ENCODE data around the gene IFNA1. TPM values are rescaled to one million over a fixed set of nuclear protein-coding genes. Genes with fewer than 3 reads are reported as not detected.
"Not testable (repeated sequence)": the region's sequence is repeated elsewhere in the genome, so short reads cannot be mapped to it uniquely, and the experiment has no call there.

The IFNA1 gene
- total RNA-seq, 1 donor from 2014 or later: not detected

DNA sequence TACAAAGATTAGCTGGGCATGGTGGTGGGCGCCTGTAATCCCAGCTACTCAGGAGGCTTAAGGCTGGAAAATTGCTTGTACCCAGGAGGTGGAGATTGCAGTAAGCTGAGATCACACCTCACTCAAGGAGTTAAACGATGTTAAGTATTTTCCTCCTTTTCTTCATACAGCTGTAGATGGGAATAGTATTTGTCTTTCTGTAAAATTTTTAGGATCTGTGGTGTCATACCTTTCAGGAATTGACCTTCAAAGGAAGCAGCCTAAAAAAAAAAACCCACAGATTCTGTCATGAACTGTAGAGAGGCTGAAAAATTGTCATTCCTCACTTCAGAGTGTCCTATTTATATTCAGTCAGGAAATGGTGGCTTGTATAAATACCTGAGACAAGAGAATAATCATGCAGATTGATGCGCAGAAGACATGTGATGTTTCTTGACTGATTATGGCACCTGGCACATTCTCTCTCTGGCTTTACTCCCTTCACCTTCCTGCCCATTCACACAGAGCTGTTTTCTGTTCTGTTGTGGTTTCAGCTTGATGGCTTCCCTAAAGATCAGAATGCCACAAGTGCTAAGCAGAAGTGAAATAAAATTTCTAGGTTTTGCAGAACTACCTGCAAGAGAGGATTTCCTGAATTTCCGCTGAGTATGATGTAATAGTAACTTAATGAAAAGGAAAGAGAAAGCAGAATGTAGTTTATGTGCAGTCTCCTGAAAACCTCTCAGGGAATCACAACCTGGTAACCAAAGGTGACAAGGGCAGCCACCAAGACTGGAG is 3.8 kb downstream of the IFNA1 start:
- no peak for DNase-seq (ENCODE audit: low spot score)

DNA sequence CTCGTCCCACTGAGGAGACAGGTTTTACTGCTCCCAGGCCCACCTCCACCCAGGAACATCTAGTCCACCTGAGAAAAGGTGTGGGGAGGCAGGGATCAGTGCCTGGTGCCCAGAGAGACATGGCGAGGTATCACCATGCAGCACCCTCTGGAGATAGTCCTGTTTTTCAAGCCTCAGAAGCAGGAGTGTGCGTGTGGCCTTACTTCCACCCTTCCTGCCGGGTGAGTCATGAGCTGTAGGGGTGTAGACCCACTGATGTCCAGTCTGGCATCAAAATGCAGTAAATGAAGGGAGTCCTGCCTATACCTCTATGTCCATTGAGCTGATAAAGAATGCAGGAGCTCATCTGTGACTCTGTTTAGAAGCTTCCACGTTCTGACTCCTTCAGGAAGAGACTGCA is 9.1 kb downstream of the IFNA1 start:
- DNase-seq (ENCODE audit: low spot score): not testable (repeated sequence)

DNA sequence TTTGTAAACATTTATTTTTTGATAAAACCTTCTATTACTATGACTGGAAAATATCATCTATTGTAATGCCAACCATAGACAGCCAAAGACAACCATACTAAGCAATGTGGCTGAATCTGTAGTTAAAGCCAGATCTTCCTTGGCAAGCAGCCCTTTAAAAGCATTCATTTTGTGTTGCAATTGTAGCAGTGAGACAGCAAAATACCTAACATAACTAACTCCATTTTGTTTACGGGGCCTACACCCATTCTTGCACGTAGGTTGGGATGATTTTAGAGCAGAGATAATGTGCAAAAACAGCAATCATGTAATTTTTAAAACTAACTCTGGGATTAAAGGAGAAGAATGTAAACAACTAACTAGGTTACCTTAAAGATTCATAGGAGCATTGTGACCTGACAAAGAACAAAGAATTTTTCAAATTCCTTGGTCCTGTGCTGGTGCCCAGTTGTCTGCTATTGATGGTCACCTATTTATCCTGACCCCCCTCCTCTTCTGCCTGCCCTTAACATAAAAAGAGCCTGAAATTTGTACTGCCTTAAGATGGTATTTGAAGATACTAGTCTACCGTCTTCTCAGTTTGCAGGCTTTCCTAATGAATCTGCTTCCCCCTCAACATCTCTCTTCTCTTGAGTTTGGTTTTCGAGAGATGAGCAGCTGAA is 10.6 kb downstream of the IFNA1 start:
- no peak for DNase-seq (ENCODE audit: low spot score)

DNA sequence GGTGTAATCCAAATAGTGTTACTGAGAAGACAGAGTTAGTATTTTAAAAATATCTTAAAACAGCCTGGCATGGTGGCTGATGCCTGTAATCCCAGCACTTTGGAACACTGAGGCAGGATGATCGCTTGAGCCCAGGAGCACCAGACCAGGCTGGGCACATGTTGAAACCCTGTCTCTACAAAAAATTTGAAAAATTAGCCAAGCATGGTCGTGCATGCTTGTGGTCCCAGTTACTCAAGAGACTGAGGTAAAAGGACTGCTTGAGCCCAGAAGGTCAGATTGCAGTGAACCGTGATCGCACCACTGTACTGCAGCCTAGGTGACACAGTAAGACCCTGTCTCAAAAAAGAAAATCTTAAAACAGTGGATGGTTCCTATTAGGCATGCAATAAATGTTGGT is 12.4 kb downstream of the IFNA1 start:
- DNase-seq (ENCODE audit: low spot score): no peak

DNA sequence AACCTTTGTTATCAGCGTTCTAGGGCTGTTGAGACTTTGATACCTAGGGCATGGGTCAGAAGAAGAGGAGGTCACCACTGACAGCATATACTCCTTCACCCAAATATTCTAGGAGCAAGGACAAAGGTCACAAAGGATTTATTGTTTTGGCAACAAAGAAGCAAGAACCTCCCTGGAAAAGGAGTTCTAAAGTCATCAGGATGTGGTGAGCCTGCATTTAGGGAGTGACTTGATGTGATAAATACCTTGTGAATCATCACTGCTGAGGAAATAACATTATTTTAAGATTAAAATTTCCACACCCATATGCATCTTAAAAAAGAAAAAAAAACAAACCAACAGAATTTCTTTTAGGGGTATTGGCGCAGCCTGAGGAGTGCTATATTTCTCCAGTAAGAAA is 13.9 kb downstream of the IFNA1 start:
- no peak for DNase-seq (ENCODE audit: low spot score)

DNA sequence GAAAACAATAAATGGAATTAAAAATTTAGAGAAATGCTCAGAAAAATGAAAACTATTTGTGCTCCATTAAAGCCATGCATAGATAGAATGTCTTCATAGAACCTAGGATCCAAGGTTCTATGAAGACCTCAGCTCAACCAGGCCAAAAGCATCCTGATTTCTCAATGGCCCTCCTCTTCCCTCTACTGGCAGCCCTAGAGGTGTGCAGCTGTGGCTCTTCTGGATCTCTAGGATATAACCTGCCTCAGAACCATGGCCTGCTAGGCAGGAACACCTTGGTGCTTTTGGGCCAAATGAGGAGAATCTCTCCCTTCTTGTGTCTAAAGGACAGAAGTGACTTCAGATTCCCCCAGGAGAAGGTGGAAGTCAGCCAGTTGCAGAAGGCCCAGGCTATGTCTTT is 15.1 kb downstream of the IFNA1 start:
- no peak for DNase-seq (ENCODE audit: low spot score)

DNA sequence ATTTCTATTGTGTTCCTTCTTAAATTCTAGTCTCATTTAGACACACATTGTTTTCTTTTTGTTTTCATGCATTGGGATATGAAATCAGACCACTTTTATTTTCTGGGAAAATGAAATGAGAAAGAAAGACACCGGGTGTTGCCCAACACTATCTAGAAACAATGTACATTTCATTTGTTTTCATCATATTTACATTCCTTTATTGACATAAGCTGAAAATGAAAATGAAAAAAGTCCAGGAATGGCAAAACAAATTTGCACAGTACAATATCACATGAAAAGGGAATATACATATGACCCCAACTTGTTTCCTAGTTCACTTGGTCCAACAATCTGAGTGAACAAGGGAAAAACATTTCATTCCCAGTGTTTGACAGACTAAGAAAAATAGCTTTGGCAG is 21.1 kb downstream of the IFNA1 start:
- no peak for DNase-seq (ENCODE audit: low spot score)

DNA sequence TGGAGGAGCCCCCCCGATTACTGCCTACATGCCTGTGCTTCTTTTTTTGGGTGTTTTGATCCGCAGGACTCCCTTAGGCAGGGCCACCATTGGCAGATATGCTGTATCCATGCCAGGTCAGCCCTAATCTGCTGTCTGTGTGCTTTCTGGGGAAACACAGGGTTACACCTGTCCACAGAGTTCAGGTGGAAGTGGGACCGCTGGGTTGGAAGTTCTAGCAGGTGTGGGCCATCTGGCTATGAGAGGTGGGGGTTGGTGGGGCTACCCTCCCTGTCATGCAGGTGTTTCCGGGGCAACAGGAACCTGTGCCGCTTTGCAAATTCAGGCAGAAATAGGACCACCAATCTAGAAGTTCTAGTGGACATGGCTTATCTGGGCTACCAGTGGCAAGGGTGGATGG is 24.9 kb downstream of the IFNA1 start:
- DNase-seq (ENCODE audit: low spot score): no peak

DNA sequence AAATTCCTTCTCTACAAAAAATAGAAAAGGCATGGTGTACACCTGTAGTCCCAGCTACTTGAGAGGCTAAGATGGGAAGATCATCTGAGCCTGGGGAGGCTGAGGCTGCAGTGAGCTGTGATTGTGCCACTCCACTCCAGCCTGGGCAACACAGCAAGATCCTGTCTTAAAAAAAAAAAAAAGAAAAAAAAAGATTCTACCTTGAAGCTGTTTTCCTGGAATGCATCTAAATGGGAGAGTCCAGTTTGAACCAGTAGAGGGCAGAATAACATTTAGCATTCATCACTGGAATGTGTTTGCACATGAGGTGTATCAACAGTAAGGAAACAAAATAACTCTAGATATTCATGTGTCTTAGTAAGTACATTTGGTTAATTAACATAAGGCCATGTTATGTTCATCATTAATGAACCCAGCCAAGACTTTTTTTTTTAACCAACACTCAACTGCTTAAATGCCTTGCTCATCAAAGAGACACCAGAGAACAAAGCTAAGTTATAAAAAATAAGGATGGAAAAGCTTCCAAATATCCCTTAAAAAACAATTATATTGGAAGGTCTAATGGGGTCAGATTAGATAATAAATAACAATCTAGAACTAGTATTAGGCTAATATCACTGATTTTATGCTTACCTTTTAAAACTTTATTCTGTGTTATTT is 25.8 kb downstream of the IFNA1 start:
- DNase-seq (ENCODE audit: low spot score): no peak

DNA sequence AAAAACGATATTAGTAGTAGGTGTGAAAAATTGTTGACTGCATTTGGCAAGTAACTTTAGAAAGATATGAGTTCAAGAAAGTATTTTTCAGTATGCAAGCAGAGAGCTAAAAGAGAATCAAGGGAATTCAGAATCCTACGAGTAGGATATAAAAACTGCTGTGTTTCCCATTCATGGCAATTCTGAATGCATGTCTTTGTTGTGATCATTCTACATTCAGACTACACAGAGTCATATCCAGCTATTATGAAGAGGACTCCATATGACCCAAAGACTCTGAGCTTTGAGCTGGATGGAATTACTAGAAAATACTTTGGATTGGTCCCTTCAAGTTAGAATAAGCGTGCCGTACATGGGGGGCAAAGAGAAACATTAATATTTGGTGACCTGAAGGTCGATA is 29.9 kb downstream of the IFNA1 start:
- no peak for DNase-seq (ENCODE audit: low spot score)

DNA sequence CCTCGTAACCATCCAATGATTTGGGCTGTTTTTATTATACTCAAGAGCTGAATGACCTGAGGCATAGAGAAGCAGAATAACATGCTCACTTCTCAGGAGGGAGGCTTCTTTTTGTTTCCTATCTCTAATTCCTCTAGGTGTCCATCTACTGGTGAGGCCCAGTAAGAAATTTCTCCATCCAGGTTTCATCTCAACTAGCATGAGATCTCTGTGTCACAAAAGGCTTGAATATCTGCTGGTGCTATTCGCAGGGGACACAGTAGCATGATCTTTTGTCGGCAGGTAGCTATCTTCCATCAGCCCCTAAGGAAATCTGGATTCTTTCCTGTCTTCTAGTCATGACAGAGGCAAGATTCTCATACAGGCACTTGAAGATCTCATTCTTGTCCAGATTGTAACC is 33.0 kb downstream of the IFNA1 start:
- DNase-seq (ENCODE audit: low spot score): no peak

DNA sequence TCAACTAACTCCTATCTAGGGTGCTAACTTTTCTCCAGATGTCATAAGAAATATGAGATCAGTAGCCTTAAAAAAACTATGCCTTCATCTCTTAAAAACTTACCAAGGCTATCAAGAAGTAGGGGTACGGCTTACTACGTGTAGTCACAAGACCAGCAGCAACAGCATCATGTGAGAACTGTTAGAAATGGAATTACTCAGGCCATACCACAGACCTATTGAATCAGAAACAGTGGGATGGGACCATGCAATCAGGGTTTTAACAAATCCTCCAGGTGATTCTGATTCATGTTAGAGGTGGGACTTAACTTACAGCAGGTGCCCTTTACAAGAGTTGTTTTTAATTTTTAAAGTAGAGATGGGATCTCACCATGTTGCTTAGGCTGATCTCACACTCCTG is 37.2 kb downstream of the IFNA1 start:
- DNase-seq (ENCODE audit: low spot score): no peak

DNA sequence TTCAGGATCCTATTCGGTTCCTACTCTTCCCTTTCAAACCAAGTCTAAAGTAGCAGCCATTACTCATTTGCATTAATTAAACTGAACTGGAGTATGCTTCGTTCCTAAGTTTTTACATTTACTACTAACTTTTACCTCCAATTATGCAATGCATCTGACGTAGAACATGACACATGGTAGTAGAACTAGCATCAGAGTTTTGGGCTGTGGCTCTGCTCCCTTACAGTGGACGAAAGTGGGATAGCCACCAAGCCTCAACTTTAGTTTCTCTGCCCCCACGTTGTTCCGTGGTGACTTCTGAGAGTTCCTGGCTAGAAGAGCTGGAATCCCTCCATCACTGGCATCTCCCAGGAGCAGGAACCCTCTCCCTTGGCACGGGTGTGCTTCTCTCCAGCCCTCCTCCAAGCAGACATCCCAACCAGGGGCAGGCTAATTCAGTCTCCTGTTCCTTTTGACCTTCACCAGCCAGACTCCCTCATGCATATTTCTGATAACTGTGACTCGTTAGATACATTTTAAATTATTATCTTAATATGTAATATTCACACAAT is 39.0 kb downstream of the IFNA1 start:
- no peak for DNase-seq (ENCODE audit: low spot score)

DNA sequence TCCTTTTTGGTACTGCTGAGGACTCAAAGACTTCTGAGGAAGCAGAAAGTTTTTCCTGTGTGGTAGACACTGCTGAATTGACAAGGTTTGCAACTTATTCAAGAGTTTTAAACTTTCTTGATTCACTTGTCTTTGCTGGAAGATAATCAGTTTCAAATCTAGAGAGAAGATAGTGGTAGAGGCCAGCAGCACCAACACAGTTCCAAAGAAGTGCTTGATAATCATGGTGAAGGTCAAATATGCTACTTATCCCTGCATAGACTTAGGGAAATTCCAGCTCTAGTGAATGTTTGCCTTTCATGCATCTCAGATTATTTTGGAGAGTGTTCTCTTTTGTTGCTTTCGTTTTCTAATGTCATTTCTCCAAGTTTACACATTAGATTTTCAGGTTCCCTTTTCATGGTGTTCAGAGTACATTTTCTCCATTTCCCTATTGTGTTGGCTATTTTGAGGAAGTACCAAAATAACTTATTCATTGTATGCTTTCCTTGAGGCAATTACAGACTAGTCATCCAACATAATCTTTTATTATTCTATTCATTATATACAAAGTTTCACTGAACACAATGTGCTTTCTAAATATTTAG is 41.3 kb downstream of the IFNA1 start:
- no peak for DNase-seq (ENCODE audit: low spot score)

DNA sequence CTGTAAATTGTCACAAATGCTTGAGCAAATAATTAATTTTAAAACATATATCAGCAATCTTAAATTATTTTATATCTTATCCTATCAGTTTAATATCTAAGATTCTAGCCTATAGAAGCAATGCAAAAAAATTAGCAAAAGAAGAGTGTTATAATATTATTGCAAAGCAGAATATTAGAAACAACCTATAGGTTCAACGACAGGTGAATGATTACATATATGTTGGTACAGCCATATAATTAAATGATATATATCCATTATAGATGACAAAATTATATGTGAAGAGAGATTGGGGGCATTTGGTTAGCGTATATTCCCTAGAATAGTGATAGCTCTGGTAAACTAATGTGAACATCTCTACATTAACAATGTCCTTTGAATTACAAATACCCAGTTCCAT is 42.0 kb downstream of the IFNA1 start, which contains the start of gene IFNE:
Gene IFNE (minus strand): TSS at position 101 of the 400 bp plus-strand sequence. CDS start 619 bp downstream, outside the sequence.
- DNase-seq (ENCODE audit: low spot score): no peak

Other genes starting within 250 kb of the IFNA1 start
- not detected for gene IFNA7, start 238.2 kb upstream of the IFNA1 start, total RNA-seq
- not detected for gene IFNA10, start 233.3 kb upstream of the IFNA1 start, total RNA-seq
- gene IFNA16, start 223.1 kb upstream of the IFNA1 start, total RNA-seq: not detected
- not detected for gene IFNA17, start 212.2 kb upstream of the IFNA1 start, total RNA-seq
- not detected for gene IFNA14, start 200.4 kb upstream of the IFNA1 start, total RNA-seq
- gene IFNA5, start 135.1 kb upstream of the IFNA1 start, total RNA-seq: not detected
- gene KLHL9, start 105.0 kb upstream of the IFNA1 start, total RNA-seq: 17.8 TPM
- gene IFNA6, start 89.6 kb upstream of the IFNA1 start, total RNA-seq: not detected
- not detected for gene IFNA13, start 72.4 kb upstream of the IFNA1 start, total RNA-seq
- gene IFNA2, start 55.0 kb upstream of the IFNA1 start, total RNA-seq: not detected
- not detected for gene IFNA8, start 31.3 kb upstream of the IFNA1 start, total RNA-seq
- gene IFNE, start 41.9 kb downstream of the IFNA1 start, total RNA-seq: not detected

All from mesenteric fat pad (tissue), 1 donor.